Lung microvascular endothelial cell (primary cell): ENCODE data around the gene SPATA31A7. TPM values are rescaled to one million over a fixed set of nuclear protein-coding genes. Genes with fewer than 3 reads are reported as not detected.
"Not testable (repeated sequence)": the region's sequence is repeated elsewhere in the genome, so short reads cannot be mapped to it uniquely, and the experiment has no call there.

Experiments
- DNase-seq, 2 donors: peaks; one replicate each; pipeline versions ENCODE4 v3.0.0 to v3.0.0-alpha.2; 2010; ENCODE audit warnings: low read depth in 2 of 2
- total RNA-seq: library from RNA; depleted of rRNA; stranded (reverse); fragments of >200 nt; gene quantifications from 2 replicates; pipeline ENCODE4 v1.2.1, GENCODE V29; 2014

SPATA31A7 gene
- total RNA-seq = not detected in 2 replicates

DNA sequence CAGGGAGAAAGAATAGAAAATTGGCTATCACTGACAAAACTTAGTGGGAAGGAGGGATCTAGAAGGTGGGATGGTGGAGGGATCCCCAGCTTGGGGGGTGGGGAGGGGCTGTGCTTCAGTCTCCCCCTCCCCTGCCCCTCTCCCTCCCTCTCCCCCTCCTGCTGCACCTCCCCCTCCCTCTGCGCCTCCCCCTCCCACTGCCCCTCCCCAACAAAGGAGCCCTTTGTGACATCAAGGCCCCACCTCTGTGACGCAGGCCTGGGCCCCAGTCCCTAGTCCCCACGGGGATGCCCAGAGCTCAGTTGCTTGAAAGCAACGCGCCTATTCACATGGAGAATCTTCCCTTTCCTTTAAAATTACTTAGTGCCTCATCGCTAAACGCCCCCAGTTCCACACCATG lies at the start of gene SPATA31A7:
Gene SPATA31A7, plus strand, starts transcription at position 301 of the 400 bp plus-strand sequence. Its CDS starts 29 bp downstream, at position 330.
- DNase-seq = not testable (repeated sequence)

DNA sequence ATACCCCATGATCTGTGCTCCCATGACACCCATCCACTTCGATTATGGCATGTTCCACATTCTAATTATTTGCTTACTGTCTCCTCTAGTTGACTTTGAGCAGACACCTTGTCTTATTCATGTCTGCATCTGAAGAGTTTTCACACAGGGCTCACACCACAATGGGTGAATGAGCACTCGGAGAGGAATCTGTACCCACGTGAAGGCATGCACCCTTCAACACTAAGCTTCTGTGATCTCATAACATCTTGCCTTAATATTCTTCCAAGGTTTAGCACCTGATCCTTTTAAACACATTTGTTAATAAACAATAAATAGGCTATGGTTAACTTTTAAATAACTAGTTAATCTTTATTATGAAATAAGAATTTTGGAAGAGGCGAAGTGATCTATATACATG lies 36.6 kb downstream of the SPATA31A7 start:
- DNase-seq = not testable (repeated sequence)
